Right forelimb (tissue), 1 donor: ENCODE results near the gene MAP7.
"Not testable (repeated sequence)": the region's sequence is repeated elsewhere in the genome, so short reads cannot be mapped to it uniquely, and the experiment has no call there.

Experiments
- DNase-seq: peaks from one replicate; pipeline ENCODE4 v3.0.0-alpha.2; 2018

Gene MAP7

DNA sequence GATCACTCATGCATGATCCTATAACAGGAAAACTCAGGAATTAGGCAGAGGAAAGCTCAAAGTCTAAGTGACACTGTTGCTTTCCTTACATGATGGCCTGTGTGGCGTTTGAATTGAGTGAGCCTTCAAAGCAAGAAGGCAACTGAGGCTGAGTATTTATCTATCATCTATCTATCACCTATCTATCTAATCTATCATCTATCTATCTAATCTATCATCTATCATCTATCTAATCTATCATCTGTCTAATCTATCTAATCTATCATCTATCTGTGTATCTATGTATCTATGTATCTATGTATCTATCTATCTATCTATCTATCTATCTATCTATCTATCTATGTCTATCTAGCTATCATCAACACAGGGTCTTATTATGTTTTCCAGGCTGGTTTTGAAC is 218.8 kb downstream of the MAP7 start:
- DNase-seq: no peak

DNA sequence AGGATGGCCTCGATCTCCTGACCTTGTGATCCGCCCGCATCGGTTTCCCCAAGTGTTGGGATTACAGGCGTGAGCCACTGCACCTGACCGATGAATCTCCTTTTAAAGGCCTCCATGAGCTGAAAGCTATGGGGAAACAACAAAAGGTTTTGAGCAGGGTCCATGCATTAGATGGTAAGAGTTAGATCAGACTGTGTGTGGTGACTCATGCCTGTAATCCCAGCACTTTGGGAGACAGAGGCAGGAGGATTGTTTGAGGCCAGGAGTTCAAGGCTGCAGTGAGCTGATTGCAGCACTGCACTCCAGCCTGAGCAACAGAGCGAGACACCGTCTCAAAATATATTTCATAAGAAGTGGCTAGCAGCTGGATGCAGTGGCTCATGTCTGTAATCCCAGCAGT is 219.6 kb downstream of the MAP7 start:
- DNase-seq: no peak

DNA sequence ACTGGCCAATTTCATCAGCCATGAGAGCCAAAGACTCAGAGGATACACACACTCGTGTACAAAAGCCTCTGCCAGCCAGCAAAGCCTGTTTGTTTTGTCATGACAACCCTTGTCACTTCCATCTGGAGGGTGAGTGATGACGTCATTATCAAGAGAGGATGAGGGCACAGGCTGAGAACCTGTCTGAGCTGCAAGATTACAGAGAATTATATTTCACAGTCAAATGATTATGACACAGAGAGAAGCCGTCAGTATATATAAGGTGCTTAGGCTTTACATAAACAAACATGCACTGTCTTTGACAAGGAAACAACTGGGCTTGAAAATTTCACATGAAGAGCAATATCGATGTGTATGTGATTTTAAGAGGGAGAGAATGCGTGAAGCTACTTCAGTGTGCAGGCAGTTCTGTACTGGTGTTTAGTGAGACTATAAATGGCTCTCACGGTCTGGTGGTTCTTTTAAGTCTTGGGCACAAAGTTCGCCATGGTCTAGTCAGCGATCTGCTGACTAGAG is 224.1 kb downstream of the MAP7 start:
- DNase-seq: no peak

DNA sequence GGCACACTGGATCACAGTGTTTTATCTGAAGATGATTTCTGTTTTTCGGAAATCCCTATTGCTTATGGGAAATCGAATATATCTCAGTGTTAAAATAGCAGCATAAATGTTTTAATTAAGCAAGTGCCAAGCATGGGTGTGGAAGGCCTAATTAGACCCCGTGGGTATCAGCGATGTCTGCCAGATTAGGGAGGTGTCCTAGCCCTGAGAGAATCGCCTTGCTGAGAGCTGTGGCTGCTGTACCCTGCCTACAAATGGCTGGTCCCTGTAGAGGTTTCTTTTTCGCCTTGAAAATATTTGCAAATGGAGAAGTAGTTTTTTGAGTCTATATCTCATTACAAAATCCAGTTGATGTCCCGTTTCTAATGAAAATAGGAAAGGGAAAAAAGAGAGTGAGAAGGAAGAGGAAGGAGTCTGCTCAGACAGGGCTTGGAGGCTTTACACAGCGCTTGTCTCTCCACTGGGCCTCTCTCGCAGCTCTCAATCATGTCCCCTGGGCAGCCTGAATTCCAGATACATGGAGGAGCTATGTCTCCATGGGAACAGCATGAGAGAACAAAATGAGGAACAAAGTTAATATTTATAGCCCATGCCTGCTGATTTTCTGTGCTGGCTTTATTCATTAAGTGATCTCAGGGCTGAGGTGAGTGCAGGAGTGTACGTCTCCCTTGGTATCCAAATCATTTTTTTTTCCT is 225.4 kb downstream of the MAP7 start:
- DNase-seq: no peak

DNA sequence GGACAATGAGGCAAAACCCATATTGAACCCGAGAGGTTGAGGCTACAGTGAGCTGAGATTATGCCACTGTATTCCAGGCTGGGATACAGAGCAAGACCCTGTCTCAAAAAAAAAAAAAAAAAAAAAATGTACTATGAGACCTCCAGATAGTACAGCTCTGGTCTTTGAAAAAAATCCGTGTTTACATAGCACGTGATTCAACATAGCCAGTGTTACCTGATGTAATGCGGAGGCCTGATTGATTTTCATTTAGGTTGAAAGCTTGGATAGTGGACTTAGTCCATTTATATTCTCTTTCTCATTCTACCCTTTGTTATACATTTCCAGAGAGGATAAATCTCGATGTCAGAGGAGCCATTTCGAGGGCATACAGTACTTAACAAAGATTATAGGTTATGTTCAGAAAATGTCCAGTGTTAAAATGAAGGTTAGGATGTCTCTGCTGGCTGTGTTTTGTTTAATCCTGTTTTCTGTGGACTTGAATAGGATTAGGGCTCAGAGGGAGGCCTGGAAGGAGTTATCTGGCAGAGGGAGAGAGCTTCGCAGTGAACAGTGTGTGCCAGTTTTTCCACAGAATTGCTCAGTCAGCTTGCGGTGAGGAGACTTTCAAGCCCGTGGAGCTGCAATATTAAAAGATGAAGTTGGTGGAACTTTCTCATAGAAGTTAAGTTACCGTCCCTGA is 226.7 kb downstream of the MAP7 start:
- DNase-seq: no peak

DNA sequence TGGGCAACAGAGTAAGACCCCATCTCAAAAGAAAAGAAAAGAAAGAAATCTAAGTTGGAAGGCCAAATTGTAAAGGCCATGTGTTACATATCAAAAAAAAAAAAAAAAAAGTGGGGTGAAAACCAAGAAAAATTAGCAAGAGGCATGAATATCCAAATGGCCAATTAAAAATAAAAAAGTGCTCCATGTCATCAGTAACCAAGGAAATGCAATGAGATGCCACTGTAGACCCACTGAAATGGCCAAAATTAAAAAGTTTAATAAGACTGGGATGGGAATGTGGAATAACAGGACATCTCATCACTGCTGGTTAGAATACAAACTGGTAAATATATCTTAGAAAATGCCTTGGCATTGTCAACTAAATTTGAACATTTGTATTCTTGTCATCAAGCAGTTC is 230.5 kb downstream of the MAP7 start:
- no peak for DNase-seq

DNA sequence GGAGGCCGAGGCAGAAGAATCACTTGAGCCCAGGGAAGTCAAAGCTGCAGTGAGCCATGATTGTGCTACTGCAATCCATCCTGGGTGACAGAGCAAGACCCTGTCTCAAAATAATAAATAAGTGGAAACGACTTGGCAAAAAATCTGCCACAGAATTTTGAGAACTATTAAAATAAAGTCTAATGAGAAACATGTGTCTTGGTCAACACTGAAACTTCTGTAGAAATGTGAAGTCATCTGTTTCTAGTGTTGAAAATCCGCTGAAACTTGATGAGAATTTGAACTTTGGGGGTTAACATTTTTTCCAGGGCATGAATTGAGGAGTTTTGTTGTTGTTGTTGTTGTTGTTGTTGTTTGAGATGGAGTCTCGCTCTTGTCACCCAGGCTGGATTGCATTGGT is 231.5 kb downstream of the MAP7 start:
- DNase-seq: no peak

DNA sequence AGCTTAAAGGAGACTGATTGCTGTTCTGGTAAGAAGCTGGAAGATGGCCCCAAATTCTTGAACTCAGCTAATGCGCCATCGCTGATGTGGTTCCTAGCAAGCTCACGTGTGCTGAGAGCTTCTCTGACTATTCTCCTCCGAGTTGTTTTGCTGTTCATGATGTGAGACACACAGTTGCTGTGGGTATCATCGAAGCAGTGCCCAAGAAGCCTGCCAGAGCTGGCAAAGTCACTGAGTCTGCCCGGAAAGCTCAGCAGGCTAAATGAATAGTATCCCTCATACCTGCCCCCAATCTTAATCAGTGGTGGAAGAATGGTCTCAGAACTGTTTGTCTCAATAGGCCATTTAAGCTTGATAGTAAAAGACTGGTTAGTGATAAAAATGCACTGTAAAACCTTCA is 232.3 kb downstream of the MAP7 start:
- DNase-seq: no peak

DNA sequence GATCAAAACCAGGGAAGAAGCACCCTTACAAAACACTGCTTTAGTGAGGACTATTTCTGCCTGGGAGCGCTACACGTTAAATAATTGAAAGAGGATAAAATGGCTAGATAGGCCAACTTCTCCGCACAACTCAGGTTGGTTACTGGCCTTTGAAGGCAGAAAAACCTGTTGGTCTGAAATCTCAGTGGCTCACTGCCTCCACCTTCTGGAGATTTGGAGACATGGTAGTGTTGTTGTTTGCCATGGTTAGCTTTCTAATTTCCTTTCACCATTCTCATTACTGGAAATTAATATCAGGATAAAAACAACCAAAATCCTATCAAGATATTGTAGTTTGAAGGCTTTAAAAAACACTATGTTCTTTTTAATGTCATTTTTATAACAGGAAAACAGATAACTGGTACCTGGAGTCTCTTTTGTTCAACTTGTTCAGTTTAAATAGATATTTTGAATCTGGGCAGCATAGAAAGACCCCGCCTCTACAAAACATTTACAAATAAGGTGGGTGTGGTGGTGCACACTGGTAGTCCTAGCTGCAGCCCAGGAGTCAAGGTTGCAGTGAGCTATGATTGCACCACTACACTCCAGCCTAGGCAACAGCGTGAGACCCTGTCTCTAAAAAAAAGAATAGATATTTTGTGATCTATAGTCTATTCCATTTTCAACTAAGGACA is 233.1 kb downstream of the MAP7 start:
- peak; percentile 53 for DNase-seq

DNA sequence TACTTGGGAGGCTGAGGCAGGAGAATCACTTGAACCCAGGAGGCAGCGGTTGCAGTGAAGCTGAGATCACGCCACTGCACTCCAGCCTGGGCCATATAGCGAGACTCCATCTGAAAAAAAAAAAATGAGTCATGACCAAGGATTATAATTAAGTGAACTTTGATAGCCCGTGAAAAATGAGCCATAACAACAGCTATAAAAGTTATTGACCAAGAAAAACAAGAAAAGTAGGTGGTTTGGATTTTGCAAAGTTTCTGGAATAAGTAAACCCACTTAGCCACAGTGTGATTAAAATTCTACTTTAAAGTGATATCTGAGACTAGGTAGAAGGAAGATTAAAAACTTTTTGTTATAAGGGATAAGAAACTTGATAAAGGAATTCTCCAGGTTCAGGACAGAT is 234.6 kb downstream of the MAP7 start:
- no peak for DNase-seq

DNA sequence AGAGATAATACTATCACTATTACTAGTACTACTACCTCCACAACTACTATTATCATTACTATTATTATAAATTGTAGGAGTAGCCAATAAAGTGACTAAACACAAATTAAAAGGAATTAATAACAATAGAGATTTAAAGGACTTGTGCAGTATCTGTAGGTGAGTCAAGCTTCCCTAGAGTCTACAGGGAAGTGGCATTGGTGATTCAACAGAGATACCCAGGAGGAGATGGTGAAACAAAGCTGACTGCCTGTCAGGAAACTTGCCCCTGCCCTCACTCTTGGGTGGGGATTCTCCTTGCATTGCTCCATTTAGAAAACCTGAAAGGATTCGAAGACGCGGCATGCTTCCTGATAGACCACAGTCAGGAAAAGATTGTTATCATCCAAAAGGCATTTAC is 237.2 kb downstream of the MAP7 start:
- no peak for DNase-seq

DNA sequence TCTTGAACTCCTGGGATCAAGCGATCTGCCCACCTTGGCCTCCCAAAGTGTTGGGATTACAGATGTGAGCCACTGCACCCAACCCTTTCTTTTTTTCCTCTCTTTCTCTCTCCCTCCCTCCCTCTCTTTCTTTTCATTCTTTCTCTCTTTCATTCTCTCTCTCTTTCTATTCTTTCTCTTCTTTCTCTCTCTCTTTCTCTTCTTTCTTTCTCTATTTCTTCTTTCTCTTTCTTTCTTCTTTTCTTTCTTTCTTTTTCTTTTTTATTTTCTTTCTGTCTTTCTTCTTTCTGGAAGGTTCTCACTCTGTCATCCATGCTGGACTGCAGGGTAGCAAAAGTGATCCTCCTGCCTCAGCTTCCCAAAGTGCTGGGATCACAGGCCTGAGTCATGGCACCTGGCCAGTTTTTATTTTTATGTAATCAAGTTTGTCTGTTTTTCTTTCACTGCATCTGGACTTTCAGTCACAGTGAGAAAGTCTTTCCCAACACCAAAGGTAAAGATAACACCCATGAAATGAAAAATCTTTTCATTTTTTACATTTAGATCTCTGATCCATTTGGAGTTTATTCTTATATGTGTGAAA is 240.4 kb downstream of the MAP7 start:
- DNase-seq: no peak

DNA sequence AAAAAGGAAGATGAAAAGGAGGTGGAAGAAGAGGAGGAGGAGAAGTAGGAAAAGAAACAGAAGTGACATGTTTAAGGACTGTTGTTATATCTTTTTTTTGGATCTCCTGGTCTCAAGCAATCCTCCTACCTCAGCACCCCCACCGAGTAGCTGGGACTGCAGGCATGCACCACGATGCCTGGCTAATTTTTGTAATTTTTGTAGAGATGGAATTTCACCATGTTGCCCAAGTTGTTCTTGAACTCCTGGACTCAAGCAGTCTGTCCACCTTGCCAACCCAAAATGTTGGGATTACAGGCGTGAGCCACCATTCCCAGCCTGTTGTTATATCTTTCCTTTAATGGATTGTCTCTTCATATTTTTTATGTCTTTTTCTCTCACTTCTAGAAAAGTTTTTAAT is 241.1 kb downstream of the MAP7 start:
- no peak for DNase-seq

DNA sequence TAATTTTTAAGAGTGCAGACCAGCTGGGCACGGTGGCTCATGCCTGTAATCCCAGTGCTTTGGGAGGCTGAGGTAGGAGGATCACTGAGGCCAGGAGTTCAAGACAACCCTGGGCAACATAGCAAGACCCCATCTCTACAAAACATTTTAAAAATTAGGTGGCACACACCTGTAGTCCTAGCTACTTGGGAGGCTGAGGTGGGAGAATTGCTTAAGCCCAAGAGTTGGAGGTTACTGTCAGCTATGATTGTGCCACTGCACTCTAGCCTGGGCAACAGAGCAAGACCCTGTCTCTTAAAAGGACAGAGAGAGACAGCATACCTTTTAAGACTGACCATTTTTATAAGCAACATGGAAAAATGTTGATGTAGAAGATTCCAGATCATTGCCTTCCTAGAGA is 241.8 kb downstream of the MAP7 start:
- not testable (repeated sequence) for DNase-seq

DNA sequence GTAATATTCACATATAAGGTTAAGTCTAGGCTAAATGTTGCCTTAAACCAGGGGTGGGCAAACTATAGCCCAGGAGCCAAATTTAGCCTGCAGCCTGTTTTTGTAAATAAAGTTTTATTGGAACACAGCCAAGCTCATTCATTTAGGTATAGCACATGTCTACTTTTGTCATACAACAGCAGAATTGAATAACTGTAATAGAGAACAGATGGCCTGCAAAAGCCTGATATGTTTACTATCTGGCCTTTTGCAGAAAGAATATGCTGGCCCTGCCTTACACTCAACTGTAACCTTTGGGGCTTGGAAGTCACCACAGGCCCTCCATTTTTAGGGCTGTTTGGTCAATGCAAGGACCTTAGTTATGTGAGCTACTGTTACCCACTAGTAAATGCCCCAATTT is 242.9 kb downstream of the MAP7 start:
- no peak for DNase-seq

DNA sequence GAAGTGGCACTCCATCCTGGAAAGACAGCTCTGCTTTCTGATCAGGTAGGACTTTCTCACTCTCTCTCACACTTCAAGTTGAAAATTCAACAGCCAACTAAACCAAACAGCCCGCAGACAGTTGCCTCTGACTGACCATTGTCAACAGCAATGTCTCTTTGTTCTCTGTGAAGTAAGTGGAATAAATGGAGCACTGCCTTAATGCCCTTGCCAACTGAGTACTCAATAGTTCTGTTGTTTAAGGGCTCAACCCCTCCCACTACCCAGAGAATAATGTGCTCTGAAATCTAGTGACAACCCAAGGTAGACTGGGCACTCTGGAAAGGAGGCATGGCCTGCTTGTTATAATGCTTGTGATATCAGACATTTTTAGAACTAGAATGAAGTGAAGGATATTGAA is 243.8 kb downstream of the MAP7 start:
- no peak for DNase-seq

DNA sequence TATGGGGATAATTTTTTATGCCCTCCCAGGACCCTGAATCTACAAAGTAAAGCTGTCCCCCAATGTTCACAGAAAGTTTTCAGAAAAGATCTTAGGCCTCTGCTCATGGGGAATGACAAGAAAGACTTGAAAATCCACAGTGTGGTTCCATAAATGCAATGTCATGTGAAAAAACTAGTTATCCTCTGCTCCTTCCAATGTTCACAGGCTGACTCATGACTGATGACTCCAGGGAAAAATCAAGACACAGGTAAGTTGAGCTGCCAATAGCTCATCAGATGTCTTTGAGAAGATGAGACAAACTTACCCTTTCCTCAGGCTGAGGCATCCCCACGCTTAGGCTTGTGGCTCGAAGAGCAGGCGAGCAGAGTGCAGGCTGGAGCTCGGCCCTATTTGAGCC is 245.8 kb downstream of the MAP7 start:
- DNase-seq: no peak

DNA sequence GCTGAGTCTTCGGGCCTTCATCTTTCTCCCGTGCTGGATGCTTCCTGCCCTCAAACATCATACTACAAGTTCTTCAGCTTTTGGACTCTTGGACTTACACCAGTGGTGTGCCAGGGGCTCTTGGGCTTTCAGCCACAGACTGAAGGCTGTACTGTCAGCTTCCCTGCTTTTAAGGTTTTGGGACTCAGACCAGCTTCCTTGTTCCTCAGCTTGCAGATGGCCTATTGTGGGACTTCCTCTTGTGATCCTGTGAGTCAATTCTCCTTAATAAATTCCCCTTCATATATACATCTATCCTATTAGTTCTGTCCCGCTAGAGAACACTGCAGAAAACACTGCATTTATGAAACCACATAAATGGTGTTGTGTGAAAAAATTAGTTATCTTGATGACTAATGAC is 246.7 kb downstream of the MAP7 start:
- no peak for DNase-seq

DNA sequence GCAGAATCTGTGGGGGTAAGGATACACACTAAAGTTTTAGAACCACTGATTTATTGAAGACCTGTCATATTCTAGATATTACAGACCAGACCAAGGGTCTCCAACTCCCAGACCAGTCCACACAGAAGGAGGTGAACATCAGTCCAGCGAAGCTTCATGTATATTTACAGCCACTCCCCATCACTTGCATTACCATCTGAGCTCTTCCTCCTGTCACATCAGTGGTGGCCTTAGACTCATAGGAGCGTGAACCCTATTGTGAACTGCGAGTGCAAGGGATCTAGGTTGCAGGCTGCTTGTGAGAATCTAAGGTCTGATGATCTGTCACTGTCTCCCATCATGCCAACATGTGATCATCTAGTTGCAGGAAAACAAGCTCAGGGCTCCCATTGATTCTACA is 255.6 kb downstream of the MAP7 start:
- DNase-seq: no peak
